Spleen (tissue), 7 donors: Measurements from ENCODE around the gene GPX7.

Experiments used
- POLR2A ChIP-seq, 3 donors: fragments of 450-650 bp; IDR thresholded peaks; one replicate each; pipeline ENCODE4 v1.5.1; 2017; ENCODE audit warnings: antibody characterized with exemption in 3 of 3, mild to moderate bottlenecking in 1 of 3
- POLR2AphosphoS5 ChIP-seq, 3 donors: sonication (generic); formaldehyde crosslinking; IDR thresholded peaks; one replicate each; pipeline ENCODE4 v1.5.1; 2017; ENCODE audit warnings: antibody characterized with exemption in 3 of 3
- TF ChIP-seq, protein P1 (sequence below), 11 experiments: fragments of 200-600 bp in 7 of 11; fragments of 450-650 bp in 4 of 11; sonication (generic) in 4 of 11; IDR thresholded peaks in 8 of 11; conservative IDR thresholded peaks in 3 of 11; 1 replicate in 7 of 11; 2 replicates in 4 of 11; pipeline versions ENCODE4 v1.4.0 to v1.8.0; 2016 to 2021; ENCODE audit warnings: antibody characterized with exemption in 11 of 11, inconsistent platforms in 4 of 11, mild to moderate bottlenecking in 1 of 11
- donor health status: DM: no; HTN: no; CAD: no; lungs with moderate emphysema.
- donor health status: DM: no; HTN: no; CAD: no.
- donor health status: DM: no; HTN: no; CAD: no.

GRCh38 chr1:52576074-52576473, 26.1 kb upstream of the GPX7 start:
- TF ChIP-seq, protein P1, sequence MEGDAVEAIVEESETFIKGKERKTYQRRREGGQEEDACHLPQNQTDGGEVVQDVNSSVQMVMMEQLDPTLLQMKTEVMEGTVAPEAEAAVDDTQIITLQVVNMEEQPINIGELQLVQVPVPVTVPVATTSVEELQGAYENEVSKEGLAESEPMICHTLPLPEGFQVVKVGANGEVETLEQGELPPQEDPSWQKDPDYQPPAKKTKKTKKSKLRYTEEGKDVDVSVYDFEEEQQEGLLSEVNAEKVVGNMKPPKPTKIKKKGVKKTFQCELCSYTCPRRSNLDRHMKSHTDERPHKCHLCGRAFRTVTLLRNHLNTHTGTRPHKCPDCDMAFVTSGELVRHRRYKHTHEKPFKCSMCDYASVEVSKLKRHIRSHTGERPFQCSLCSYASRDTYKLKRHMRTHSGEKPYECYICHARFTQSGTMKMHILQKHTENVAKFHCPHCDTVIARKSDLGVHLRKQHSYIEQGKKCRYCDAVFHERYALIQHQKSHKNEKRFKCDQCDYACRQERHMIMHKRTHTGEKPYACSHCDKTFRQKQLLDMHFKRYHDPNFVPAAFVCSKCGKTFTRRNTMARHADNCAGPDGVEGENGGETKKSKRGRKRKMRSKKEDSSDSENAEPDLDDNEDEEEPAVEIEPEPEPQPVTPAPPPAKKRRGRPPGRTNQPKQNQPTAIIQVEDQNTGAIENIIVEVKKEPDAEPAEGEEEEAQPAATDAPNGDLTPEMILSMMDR (IDR thresholded peaks at IDR 0.05 in 8 of 11, conservative IDR thresholded peaks at IDR 0.05 in 3 of 11) = no peak
- TF ChIP-seq POLR2AphosphoS5 (IDR thresholded peaks at IDR 0.05) = no peak
- TF ChIP-seq POLR2A (IDR thresholded peaks at IDR 0.05) = no peak
